ENCODE results near the gene SLC13A4. TPM values are rescaled to one million over a fixed set of nuclear protein-coding genes. Genes with fewer than 3 reads are reported as not detected.

The SLC13A4 gene
- total and polyA plus RNA-seq, 2 donors from 2014 or later = not detected

DNA sequence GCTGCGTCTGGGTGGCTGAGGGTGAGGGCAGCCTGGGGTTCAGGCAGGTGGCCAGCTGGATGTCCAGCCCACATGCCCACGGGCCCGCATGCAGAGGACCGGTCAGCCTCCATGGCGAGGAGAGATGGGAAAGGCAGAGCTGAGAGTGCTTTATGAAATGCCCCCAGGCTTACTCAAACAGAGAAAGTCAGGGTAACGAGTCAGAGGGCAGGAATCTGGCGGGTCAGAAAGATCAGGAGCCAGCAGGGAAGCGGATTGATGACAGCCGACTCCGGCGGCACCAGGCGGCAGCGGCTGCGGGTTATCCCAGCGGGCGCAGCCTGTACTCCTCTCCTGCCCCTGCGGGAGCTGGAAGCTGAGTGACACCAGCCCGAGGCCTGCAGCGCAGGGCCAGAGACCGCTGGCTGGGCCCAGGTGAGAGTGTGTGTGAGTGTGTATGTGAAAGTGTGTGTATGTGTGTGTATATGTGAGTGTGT, 13.4 kb downstream of the SLC13A4 start:
- no peak for FAIRE-seq
- no peaks in the 10 kb centered on the region for H3K36me3 ChIP-seq (ENCODE audit: control insufficient read depth in 2 of 3, insufficient read depth in 3 of 3, low read length in 3 of 3)
- DNase-seq = peak in 1 of 5 donors; percentile 6
- no peaks in the 10 kb centered on the region for H3K27me3 ChIP-seq (ENCODE audit: control insufficient read depth, insufficient read depth, low read length)
- no peak overlapping the region for H3K9ac ChIP-seq (ENCODE audit: low read length in 3 of 3)
- intact Hi-C loops (cut with DNase I) = no loop called here
- peaks cover 0 to 4% (median 0%) of the 10 kb centered on the region in 3 donors for H3K4me1 ChIP-seq (ENCODE audit: control insufficient read depth in 2 of 3, insufficient read depth in 2 of 3, low read depth in 1 of 3, low read length in 3 of 3)
- no peaks in the 10 kb centered on the region for H3K9me3 ChIP-seq (ENCODE audit: control insufficient read depth in 2 of 3, insufficient read depth in 1 of 3, low read length in 3 of 3)
- TF ChIP-seq, protein P1, sequence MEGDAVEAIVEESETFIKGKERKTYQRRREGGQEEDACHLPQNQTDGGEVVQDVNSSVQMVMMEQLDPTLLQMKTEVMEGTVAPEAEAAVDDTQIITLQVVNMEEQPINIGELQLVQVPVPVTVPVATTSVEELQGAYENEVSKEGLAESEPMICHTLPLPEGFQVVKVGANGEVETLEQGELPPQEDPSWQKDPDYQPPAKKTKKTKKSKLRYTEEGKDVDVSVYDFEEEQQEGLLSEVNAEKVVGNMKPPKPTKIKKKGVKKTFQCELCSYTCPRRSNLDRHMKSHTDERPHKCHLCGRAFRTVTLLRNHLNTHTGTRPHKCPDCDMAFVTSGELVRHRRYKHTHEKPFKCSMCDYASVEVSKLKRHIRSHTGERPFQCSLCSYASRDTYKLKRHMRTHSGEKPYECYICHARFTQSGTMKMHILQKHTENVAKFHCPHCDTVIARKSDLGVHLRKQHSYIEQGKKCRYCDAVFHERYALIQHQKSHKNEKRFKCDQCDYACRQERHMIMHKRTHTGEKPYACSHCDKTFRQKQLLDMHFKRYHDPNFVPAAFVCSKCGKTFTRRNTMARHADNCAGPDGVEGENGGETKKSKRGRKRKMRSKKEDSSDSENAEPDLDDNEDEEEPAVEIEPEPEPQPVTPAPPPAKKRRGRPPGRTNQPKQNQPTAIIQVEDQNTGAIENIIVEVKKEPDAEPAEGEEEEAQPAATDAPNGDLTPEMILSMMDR (IDR thresholded peaks at IDR 0.05; ENCODE audit: borderline replicate concordance, extremely low read depth, insufficient read depth) = no peak
- no peak overlapping the region for H3K27ac ChIP-seq (ENCODE audit: low read depth in 2 of 2, low read length in 2 of 2)
- no peak overlapping the region for H3K4me3 ChIP-seq (ENCODE audit: low read length in 3 of 3)

DNA sequence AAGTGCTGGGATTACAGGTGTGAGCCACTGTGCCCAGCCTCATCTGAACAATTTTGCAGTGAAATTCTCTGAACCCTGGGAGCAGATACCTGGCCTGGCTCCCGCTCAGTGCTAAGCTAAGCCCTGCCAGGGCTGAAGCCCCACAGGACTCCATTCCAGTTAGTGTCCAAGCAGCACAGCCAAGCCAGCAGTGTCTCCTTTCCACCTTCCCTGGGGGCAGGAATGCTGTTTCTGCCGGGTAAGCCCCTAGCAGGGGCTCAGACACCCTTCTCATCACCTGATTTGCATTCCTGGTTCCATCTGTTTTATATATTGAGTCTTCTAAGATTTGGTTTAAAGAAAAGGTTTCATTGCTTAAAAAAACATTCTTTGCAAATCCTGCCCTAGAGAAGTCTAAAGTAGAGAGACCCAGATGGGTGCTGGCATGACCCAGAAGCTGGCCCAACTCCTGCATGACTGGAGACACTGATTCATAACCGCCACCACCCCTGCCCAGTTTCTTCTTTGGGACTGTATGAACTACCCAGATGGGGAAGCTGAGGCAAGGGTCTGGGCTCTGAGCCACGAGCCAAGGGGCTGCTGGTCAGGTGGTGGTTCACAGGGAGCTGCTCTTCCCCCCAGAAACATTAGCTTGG, 14.0 kb downstream of the SLC13A4 start:
- DNase-seq (no peak), FAIRE-seq (no peak)
- no peaks in the 10 kb centered on the region for H3K27me3 ChIP-seq (ENCODE audit: control insufficient read depth, insufficient read depth, low read length)
- H3K9ac ChIP-seq (ENCODE audit: low read length in 3 of 3) = no peak overlapping the region
- TF ChIP-seq, protein P1 (IDR thresholded peaks at IDR 0.05; ENCODE audit: borderline replicate concordance, extremely low read depth, insufficient read depth) = no peak
- no peaks in the 10 kb centered on the region for H3K36me3 ChIP-seq (ENCODE audit: control insufficient read depth in 2 of 3, insufficient read depth in 3 of 3, low read length in 3 of 3)
- intact Hi-C loops (cut with DNase I) = no loop called here
- no peaks in the 10 kb centered on the region for H3K9me3 ChIP-seq (ENCODE audit: control insufficient read depth in 2 of 3, insufficient read depth in 1 of 3, low read length in 3 of 3)
- no peak overlapping the region for H3K27ac ChIP-seq (ENCODE audit: low read depth in 2 of 2, low read length in 2 of 2)
- H3K4me1 ChIP-seq (ENCODE audit: control insufficient read depth in 2 of 3, insufficient read depth in 2 of 3, low read depth in 1 of 3, low read length in 3 of 3) = peaks cover 0 to 4% (median 0%) of the 10 kb centered on the region in 3 donors
- no peak overlapping the region for H3K4me3 ChIP-seq (ENCODE audit: low read length in 3 of 3)

DNA sequence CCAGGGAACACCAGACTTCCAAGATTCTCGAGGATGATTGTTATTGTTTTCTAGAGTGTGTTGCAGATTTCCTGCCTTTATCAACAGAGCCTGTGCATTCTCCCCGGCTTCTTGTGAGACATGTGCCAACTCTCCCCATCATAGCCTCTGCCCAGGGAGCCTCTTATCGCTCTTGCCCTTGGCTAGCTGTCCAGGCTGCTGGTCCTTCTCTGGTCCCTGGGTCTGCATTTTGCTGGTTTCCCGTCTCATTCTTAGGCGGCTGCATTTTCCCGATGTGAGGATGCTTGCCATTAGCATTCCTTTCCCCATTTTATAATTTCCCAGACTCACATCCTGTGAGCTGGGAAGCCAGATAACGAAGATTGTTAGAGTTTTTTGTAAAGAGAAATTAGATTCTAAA, 15.2 kb downstream of the SLC13A4 start:
- no peak for DNase-seq
- no peak overlapping the region for H3K27ac ChIP-seq (ENCODE audit: low read depth in 2 of 2, low read length in 2 of 2)
- no peaks in the 10 kb centered on the region for H3K9me3 ChIP-seq (ENCODE audit: control insufficient read depth in 2 of 3, insufficient read depth in 1 of 3, low read length in 3 of 3)
- no peaks in the 10 kb centered on the region for H3K36me3 ChIP-seq (ENCODE audit: control insufficient read depth in 2 of 3, insufficient read depth in 3 of 3, low read length in 3 of 3)
- intact Hi-C loops (cut with DNase I) = no loop called here
- no peak overlapping the region for H3K9ac ChIP-seq (ENCODE audit: low read length in 3 of 3)
- H3K27me3 ChIP-seq (ENCODE audit: control insufficient read depth, insufficient read depth, low read length) = no peaks in the 10 kb centered on the region
- FAIRE-seq = no peak
- H3K4me1 ChIP-seq (ENCODE audit: control insufficient read depth in 2 of 3, insufficient read depth in 2 of 3, low read depth in 1 of 3, low read length in 3 of 3) = peaks cover 0 to 4% (median 0%) of the 10 kb centered on the region in 3 donors
- no peak overlapping the region for H3K4me3 ChIP-seq (ENCODE audit: low read length in 3 of 3)
- TF ChIP-seq, protein P1 (IDR thresholded peaks at IDR 0.05; ENCODE audit: borderline replicate concordance, extremely low read depth, insufficient read depth) = no peak
